Neural crest cell (in vitro differentiated cells): ENCODE results near the gene MAL. TPM values are rescaled to one million over a fixed set of nuclear protein-coding genes. Genes with fewer than 3 reads are reported as not detected.
"Not testable (repeated sequence)": the region's sequence is repeated elsewhere in the genome, so short reads cannot be mapped to it uniquely, and the experiment has no call there.

Source experiments
- DNase-seq: peaks from one replicate; pipeline ENCODE4 v3.0.0; 2021; ENCODE audit warnings: low read depth, mixed read lengths, low spot score
- H3K27ac Mint-ChIP-seq: one replicate; pipeline ENCODE4 v1.8.0; 2021; ENCODE audit warnings: mild to moderate bottlenecking, mixed read lengths; ENCODE audit not compliant: unreplicated experiment
- H3K27me3 Mint-ChIP-seq: 2 replicates; pipeline ENCODE4 v1.8.0; 2021; ENCODE audit warnings: low read depth, mild to moderate bottlenecking, mixed read lengths
- H3K36me3 Mint-ChIP-seq: 2 replicates; pipeline ENCODE4 v1.8.0; 2021; ENCODE audit warnings: low read depth, mild to moderate bottlenecking, mixed read lengths
- H3K4me1 Mint-ChIP-seq: 2 replicates; pipeline ENCODE4 v1.8.0; 2021; ENCODE audit warnings: mixed read lengths
- H3K4me3 Mint-ChIP-seq: one replicate; pipeline ENCODE4 v1.8.0; 2021; ENCODE audit warnings: mild to moderate bottlenecking, mixed read lengths
- H3K9me3 Mint-ChIP-seq: 2 replicates; pipeline ENCODE4 v1.8.0; 2021; ENCODE audit warnings: mixed read lengths
- total RNA-seq: library from RNA; stranded (reverse); gene quantifications from 2 replicates; pipeline ENCODE4 v1.2.1, GENCODE V29; 2021
- TF ChIP-seq, protein P1 (sequence below): fragments of 200-600 bp; sonication (generic); conservative IDR thresholded peaks from 2 replicates; pipeline ENCODE4 v1.5.0; 2021; ENCODE audit warnings: antibody characterized with exemption, mild to moderate bottlenecking

Gene MAL
- total RNA-seq, 1 donor from 2014 or later, result 0.65 TPM

DNA sequence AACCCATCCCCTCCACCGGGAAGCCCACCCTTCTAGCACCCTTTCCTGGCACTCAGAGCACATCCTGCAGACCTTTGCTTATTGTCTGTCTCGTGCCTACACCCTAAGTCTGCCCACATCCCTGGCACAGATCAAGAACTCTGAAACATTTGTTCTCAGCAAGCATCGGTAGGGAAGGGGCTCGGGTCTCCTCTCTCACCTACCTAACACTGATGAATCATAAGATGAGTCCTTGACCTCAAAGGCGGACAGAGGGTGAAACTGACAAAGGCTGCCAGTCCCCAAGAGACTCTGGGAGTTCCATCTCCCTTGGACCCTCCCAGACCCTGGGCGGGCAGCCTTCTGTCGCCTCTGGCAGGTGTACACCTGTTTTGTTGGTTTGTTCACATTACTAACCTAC lies 9.3 kb downstream of the MAL start:
- Mint-ChIP-seq H3K36me3 (peaks cover 3% of the 10 kb centered on the region), H3K4me3 (no peak overlapping the region), H3K9me3 (peaks cover 30% of the 10 kb centered on the region), H3K4me1 (peaks cover 17% of the 10 kb centered on the region), H3K27ac (no peak overlapping the region), H3K27me3 (peaks cover 30% of the 10 kb centered on the region)
- TF ChIP-seq, protein P1, sequence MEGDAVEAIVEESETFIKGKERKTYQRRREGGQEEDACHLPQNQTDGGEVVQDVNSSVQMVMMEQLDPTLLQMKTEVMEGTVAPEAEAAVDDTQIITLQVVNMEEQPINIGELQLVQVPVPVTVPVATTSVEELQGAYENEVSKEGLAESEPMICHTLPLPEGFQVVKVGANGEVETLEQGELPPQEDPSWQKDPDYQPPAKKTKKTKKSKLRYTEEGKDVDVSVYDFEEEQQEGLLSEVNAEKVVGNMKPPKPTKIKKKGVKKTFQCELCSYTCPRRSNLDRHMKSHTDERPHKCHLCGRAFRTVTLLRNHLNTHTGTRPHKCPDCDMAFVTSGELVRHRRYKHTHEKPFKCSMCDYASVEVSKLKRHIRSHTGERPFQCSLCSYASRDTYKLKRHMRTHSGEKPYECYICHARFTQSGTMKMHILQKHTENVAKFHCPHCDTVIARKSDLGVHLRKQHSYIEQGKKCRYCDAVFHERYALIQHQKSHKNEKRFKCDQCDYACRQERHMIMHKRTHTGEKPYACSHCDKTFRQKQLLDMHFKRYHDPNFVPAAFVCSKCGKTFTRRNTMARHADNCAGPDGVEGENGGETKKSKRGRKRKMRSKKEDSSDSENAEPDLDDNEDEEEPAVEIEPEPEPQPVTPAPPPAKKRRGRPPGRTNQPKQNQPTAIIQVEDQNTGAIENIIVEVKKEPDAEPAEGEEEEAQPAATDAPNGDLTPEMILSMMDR, result no peak
- no peak for DNase-seq

DNA sequence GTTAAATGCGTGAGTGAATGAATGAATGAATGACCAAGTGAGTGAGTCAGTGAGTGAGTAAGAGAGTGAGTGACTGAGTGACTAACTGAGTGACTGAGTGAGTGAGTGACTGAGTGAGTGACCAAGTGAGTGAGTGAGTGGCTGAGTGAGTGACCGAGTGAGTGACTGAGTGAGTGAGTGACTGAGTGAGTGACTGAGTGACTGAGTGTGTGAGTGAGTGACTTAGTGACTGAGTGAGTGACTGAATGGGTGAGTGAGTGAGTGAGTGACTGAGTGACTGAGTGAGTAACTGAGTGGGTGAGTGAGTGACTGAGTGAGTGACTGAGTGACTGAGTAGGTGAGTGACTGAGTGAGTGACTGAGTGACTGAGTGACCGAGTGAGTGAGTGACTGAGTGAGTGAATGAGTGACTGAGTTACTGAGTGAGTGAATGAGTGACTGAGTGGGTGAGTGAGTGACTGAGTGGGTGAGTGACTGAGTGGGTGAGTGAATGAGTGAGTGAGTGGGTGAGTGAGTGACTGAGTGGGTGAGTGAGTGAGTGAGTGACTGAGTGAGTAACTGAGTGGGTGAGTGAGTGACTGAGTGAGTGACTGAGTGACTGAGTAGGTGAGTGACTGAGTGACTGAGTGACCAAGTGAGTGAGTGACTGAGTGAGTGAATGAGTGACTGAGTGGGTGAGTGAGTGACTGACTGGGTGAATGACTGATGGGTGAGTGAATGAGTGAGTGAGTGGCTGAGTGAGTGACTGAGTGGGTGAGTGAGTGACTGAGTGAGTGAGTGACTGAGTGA lies 11.3 kb downstream of the MAL start:
- Mint-ChIP-seq H3K4me3 (no peak overlapping the region), H3K4me1 (peaks cover 14% of the 10 kb centered on the region), H3K27ac (peak overlapping the region; percentile 83), H3K27me3 (peaks cover 21% of the 10 kb centered on the region), H3K9me3 (peaks cover 33% of the 10 kb centered on the region), H3K36me3 (peaks cover 3% of the 10 kb centered on the region)
- DNase-seq, result no peak
- TF ChIP-seq, protein P1, result no peak

DNA sequence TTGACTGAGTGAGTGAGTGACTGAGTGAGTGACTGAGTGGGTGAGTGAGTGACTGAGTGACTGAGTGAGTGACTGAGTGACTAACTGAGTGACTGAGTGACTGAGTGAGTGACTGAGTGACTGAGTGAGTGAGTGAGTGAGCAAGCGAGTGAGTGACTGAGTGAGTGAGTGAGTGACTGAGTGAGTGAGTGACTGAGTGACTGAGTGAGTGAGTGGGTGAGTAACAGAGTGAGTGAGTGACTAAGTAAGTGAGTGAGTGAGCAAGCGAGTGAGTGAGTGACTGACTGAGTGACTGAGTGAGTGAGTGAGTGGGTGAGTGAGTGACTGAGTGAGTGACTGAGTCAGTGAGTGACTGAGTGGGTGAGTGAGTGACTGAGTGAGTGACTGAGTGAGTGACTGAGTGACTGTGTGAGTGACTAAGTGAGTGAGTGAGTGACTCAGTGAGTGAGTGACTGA lies 11.9 kb downstream of the MAL start:
- Mint-ChIP-seq H3K27ac (no peak overlapping the region), H3K27me3 (peaks cover 21% of the 10 kb centered on the region), H3K4me1 (peaks cover 14% of the 10 kb centered on the region), H3K4me3 (no peak overlapping the region), H3K36me3 (peaks cover 3% of the 10 kb centered on the region), H3K9me3 (peaks cover 33% of the 10 kb centered on the region)
- TF ChIP-seq, protein P1, result no peak
- no peak for DNase-seq

DNA sequence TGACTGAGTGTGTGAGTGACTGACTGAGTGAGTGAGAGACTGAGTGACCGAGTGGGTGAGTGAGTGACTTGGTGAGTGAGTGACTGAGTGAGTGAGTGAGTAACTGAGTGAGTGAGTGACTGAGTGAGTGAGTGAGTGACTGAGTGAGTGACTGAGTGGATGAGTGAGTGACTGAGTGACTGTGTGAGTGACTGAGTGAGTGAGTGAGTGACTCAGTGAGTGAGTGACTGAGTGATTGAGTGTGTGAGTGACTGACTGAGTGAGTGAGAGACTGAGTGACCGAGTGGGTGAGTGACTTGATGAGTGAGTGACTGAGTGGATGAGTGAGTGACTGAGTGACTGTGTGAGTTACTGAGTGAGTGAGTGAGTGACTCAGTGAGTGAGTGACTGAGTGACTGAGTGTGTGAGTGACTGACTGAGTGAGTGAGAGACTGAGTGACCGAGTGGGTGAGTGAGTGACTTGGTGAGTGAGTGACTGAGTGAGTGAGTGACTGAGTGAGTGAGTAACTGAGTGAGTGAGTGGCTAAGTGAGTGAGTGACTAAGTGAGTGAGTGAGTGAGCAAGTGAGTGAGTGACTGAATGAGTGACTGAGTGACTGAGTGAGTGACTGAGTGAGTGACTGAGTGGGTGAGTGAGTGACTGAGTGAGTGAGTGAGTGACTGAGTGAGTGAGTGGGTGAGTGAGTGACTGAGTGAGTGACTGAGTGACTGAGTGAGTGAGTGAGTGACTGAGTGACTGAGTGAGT lies 12.5 kb downstream of the MAL start:
- Mint-ChIP-seq H3K4me1 (peaks cover 14% of the 10 kb centered on the region), H3K9me3 (peaks cover 33% of the 10 kb centered on the region), H3K27me3 (peaks cover 20% of the 10 kb centered on the region)

DNA sequence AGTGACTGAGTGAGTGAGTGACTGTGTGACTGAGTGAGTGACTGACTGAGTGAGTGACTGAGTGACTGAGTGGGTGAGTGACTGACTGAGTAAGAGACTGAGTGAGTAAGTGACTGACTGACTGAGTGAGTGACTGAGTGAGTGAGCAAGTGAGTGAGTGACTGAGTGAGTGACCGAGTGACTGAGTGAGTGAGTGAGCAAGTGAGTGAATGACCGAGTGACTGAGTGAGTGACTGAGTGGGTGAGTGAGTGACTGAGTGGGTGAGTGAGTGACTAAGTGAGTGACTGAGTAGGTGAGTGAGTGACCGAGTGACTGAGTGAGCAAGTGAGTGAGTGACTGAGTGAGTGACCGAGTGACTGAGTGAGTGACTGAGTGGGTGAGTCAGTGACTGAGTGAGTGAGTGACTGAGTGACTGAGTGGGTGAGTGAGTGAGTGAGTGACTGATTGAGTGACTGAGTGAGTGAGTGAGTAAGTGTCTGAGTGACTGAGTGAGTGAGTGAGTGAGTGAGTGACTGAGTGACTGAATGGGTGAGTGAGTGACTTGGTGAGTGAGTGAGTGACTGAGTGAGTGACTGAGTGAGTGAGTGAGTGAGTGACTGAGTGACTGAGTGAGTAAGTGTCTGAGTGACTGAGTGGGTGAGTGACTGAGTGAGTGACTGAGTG lies 13.3 kb downstream of the MAL start:
- H3K27me3 Mint-ChIP-seq, result peaks cover 25% of the 10 kb centered on the region
- no peak for DNase-seq
- H3K9me3 Mint-ChIP-seq, result peaks cover 33% of the 10 kb centered on the region
- H3K4me3 Mint-ChIP-seq, result no peak overlapping the region
- H3K36me3 Mint-ChIP-seq, result peaks cover 3% of the 10 kb centered on the region
- TF ChIP-seq, protein P1, result no peak
- H3K27ac Mint-ChIP-seq, result peak overlapping the region; percentile 92
- H3K4me1 Mint-ChIP-seq, result peaks cover 14% of the 10 kb centered on the region

More for the DNA sequence above, 12.5 kb downstream of the MAL start:
- not testable (repeated sequence) for H3K36me3 Mint-ChIP-seq, DNase-seq, H3K27ac Mint-ChIP-seq, H3K4me3 Mint-ChIP-seq
